ENCODE results near the gene PDIA3.

- TF ChIP-seq CTCF (IDR thresholded peaks at IDR 0.05; ENCODE audit: extremely low read depth in 1 of 2, insufficient read depth in 1 of 2, low read depth in 1 of 2, low read length in 2 of 2), result no peak
- TF ChIP-seq EZH2 (IDR thresholded peaks at IDR 0.05; ENCODE audit: borderline replicate concordance, low read depth, low read length, severe bottlenecking), result no peak
- no peak for TF ChIP-seq POLR2AphosphoS5 (IDR thresholded peaks at IDR 0.05; ENCODE audit: insufficient read depth, low read depth, low read length)
- TF ChIP-seq POLR2A (IDR thresholded peaks at IDR 0.05; ENCODE audit: low read depth, low read length), result no peak
- TF ChIP-seq JUN (IDR thresholded peaks at IDR 0.05; ENCODE audit: borderline replicate concordance, insufficient read depth, insufficient read length, low read depth), result no peak
These were observed 47.4 kb downstream of the PDIA3 start for GRCh38 chr15:43793647-43794046.
